HCT116 (cell line): Measurements from ENCODE around the gene CCM2. TPM values are rescaled to one million over a fixed set of nuclear protein-coding genes. Genes with fewer than 3 reads are reported as not detected.

Experiments used
- ATAC-seq: fragments of 200-7000 bp; cut with Tn5 transposase; 2 replicates; pipeline ENCODE4 v1.9.1; 2020; ENCODE audit warnings: mild to moderate bottlenecking, moderate library complexity
- BruUV-seq: library from RNA; stranded (reverse); fragments of 400-500 nt; replicated peaks from 2 replicates; lab custom pipeline; 2021; lab: Mats Ljungman, UMichigan
- CTCF ChIA-PET: fragments of 300-600 bp; sonication (Branson Sonifier 250); formaldehyde crosslinking; loops from one replicate; lab custom pipeline; 2021; ENCODE audit warnings: antibody characterized with exemption; lab: Charles Lee
- POLR2A ChIA-PET: fragments of 300-600, 350-600 bp; sonication (Branson Sonifier 250); formaldehyde crosslinking; loops from one replicate; lab custom pipeline; 2021; ENCODE audit warnings: antibody characterized with exemption; lab: Charles Lee
- RAD21 ChIA-PET, 2 experiments: fragments of 300-600 bp; sonication (Branson Sonifier 250); formaldehyde crosslinking; loops; one replicate each; lab custom pipeline; 2023; ENCODE audit warnings: low total read pairs in 2 of 2; ENCODE audit not compliant: uncharacterized antibody in 2 of 2, unreplicated experiment in 2 of 2, low non-redundant PET in 1 of 2; lab: Charles Lee
- DNase-seq: peaks from one replicate; pipeline ENCODE4 v3.0.0-alpha.2; 2010; ENCODE audit warnings: low read depth, low spot score
- H2AFZ ChIP-seq: fragments of 200-600 bp; shearing (Covaris generic), sonication (generic); 2 replicates; pipeline ENCODE4 v1.6.1; 2017; ENCODE audit warnings: low read depth, mixed run types, mixed read lengths, antibody characterized with exemption, low read length; ENCODE audit not compliant: poor library complexity, severe bottlenecking
- H3K27ac ChIP-seq: 2 replicates; pipeline ENCODE4 v1.5.1; 2012; ENCODE audit warnings: low read depth, low read length
- H3K27me3 ChIP-seq: fragments of 200-600 bp; sonication (generic); 2 replicates; pipeline ENCODE4 v1.6.1; 2016; ENCODE audit warnings: mixed run types, low read length, mixed read lengths; ENCODE audit not compliant: insufficient read depth
- H3K36me3 ChIP-seq, 2 experiments: fragments of 200-500 bp in 1 of 2; fragments of 200-600 bp in 1 of 2; sonication (Bioruptor generic) in 1 of 2; sonication (generic) in 1 of 2; 2 replicates each; pipeline versions ENCODE4 v1.5.1 to v1.6.1; 2014 to 2016; ENCODE audit warnings: low read length in 2 of 2, inconsistent platforms in 1 of 2, mixed read lengths in 1 of 2, mixed run types in 1 of 2; ENCODE audit not compliant: insufficient read depth in 2 of 2, control insufficient read depth in 1 of 2
- H3K4me1 ChIP-seq, 2 experiments: fragments of 200-600 bp in 1 of 2; sonication (generic) in 1 of 2; 2 replicates each; pipeline versions ENCODE4 v1.5.1 to v1.6.1; 2012 to 2017; ENCODE audit warnings: low read length in 2 of 2, inconsistent platforms in 1 of 2, mild to moderate bottlenecking in 1 of 2, mixed read lengths in 1 of 2, mixed run types in 1 of 2, moderate library complexity in 1 of 2; ENCODE audit not compliant: insufficient read depth in 2 of 2, control insufficient read depth in 1 of 2
- H3K4me2 ChIP-seq: fragments of 200-600 bp; sonication (generic); 2 replicates; pipeline ENCODE4 v1.6.1; 2017; ENCODE audit warnings: mixed run types, low read length, mixed read lengths
- H3K4me3 ChIP-seq, 2 experiments: fragments of 200-600 bp in 1 of 2; sonication (generic) in 1 of 2; replicated peaks in 1 of 2; 2 replicates each; pipeline ENCODE4 v1.5.1; 2011 to 2016; ENCODE audit warnings: low read length in 2 of 2, control low read depth in 1 of 2, low read depth in 1 of 2, mild to moderate bottlenecking in 1 of 2, mixed read lengths in 1 of 2, mixed run types in 1 of 2
- H3K79me2 ChIP-seq: fragments of 200-600 bp; sonication (generic); 2 replicates; pipeline ENCODE4 v1.6.1; 2017; ENCODE audit warnings: mild to moderate bottlenecking, mixed run types, low read length, moderate library complexity, mixed read lengths; ENCODE audit not compliant: insufficient read depth
- H3K9ac ChIP-seq: fragments of 200-600 bp; sonication (generic); 2 replicates; pipeline ENCODE4 v1.6.1; 2016; ENCODE audit warnings: low read length, mixed read lengths
- H3K9me2 ChIP-seq: fragments of 200-600 bp; sonication (generic), shearing (Covaris generic); 2 replicates; pipeline ENCODE4 v1.6.1; 2017; ENCODE audit warnings: mixed run types, mild to moderate bottlenecking, moderate library complexity; ENCODE audit not compliant: insufficient read depth
- H3K9me3 ChIP-seq, 2 experiments: fragments of 200-500 bp in 1 of 2; fragments of 200-600 bp in 1 of 2; sonication (Bioruptor generic) in 1 of 2; sonication (generic) in 1 of 2; 2 replicates each; pipeline ENCODE4 v1.6.1; 2014 to 2017; ENCODE audit warnings: low read length in 2 of 2, mixed read lengths in 2 of 2, inconsistent platforms in 1 of 2, low read depth in 1 of 2, mild to moderate bottlenecking in 1 of 2, mixed run types in 1 of 2, moderate library complexity in 1 of 2; ENCODE audit not compliant: control insufficient read depth in 1 of 2, insufficient read depth in 1 of 2
- H4K20me1 ChIP-seq: fragments of 200-600 bp; sonication (generic), shearing (Covaris generic); 2 replicates; pipeline ENCODE4 v1.6.1; 2017; ENCODE audit warnings: mixed run types, mild to moderate bottlenecking, moderate library complexity; ENCODE audit not compliant: insufficient read depth
- CBX3 ChIP-seq: IDR thresholded peaks from 2 replicates; pipeline ENCODE4 v1.6.1; 2012; ENCODE audit warnings: low read depth
- CEBPB ChIP-seq: IDR thresholded peaks from 2 replicates; pipeline ENCODE4 v1.6.1; 2012; ENCODE audit warnings: low read depth
- EGR1 ChIP-seq: IDR thresholded peaks from 2 replicates; pipeline ENCODE4 v1.6.1; 2012; ENCODE audit warnings: low read depth
- EZH2phosphoT487 ChIP-seq: fragments of 200-600 bp; IDR thresholded peaks from 2 replicates; pipeline ENCODE4 v1.6.1; 2018; ENCODE audit warnings: antibody characterized with exemption, borderline replicate concordance
- JUND ChIP-seq: IDR thresholded peaks from 2 replicates; pipeline ENCODE4 v1.6.1; 2012
- RAD21 ChIP-seq: IDR thresholded peaks from 2 replicates; pipeline ENCODE4 v1.6.1; 2012; ENCODE audit warnings: low read depth, mild to moderate bottlenecking
- SIN3A ChIP-seq: IDR thresholded peaks from 2 replicates; pipeline ENCODE4 v1.6.1; 2012; ENCODE audit warnings: low read depth
- TCF7L2 ChIP-seq: IDR thresholded peaks from 2 replicates; pipeline ENCODE4 v1.7.0; 2011; ENCODE audit warnings: borderline replicate concordance, inconsistent platforms; ENCODE audit not compliant: insufficient read depth, insufficient read length; ENCODE audit errors: extremely low read depth
- YY1 ChIP-seq: IDR thresholded peaks from 2 replicates; pipeline ENCODE4 v1.6.1; 2011; ENCODE audit warnings: low read length, low read depth, moderate library complexity, mild to moderate bottlenecking; ENCODE audit not compliant: insufficient replicate concordance; ENCODE audit errors: extremely low read depth
- ZNF274 ChIP-seq: fragments of 200-500 bp; sonication (Bioruptor generic); IDR thresholded peaks from 2 replicates; pipeline ENCODE4 v1.6.1; 2014; ENCODE audit warnings: mild to moderate bottlenecking, low read depth, low read length, inconsistent platforms
- intact Hi-C: fragments of 100-400 bp; cut with micrococcal nuclease; formaldehyde crosslinking; loops from 2 replicates; pipeline ENCODE4 v1.10.0; 2022
- total RNA-seq: library from RNA; stranded (reverse); gene quantifications from one replicate; pipeline ENCODE4 v1.2.1, GENCODE V29; 2021; ENCODE audit not compliant: unreplicated experiment
- TF ChIP-seq, protein P1 (sequence below): IDR thresholded peaks from 2 replicates; pipeline ENCODE4 v1.6.1; 2012
- TF ChIP-seq, protein P2 (sequence below), 3 experiments: fragments of 200-600 bp in 1 of 3; sonication (generic) in 1 of 3; IDR thresholded peaks in 2 of 3; conservative IDR thresholded peaks in 1 of 3; 2 replicates each; pipeline ENCODE4 v1.5.1; 2012 to 2017; ENCODE audit warnings: low read depth in 2 of 3, low read length in 2 of 3, antibody characterized with exemption in 1 of 3, borderline replicate concordance in 1 of 3, control low read depth in 1 of 3, mild to moderate bottlenecking in 1 of 3, mixed read lengths in 1 of 3, mixed run types in 1 of 3, moderate library complexity in 1 of 3; ENCODE audit not compliant: insufficient read depth in 1 of 3
- TF ChIP-seq, protein P3 (sequence below): IDR thresholded peaks from 2 replicates; pipeline ENCODE4 v1.6.1; 2012
- TF ChIP-seq, protein P4 (sequence below): IDR thresholded peaks from 2 replicates; pipeline ENCODE4 v1.6.1; 2011; ENCODE audit warnings: mild to moderate bottlenecking, low read length, moderate library complexity; ENCODE audit not compliant: insufficient replicate concordance; ENCODE audit errors: extremely low read depth

CCM2 gene
- total RNA-seq, 1 experiment from 2014 or later: 34.4 TPM

DNA sequence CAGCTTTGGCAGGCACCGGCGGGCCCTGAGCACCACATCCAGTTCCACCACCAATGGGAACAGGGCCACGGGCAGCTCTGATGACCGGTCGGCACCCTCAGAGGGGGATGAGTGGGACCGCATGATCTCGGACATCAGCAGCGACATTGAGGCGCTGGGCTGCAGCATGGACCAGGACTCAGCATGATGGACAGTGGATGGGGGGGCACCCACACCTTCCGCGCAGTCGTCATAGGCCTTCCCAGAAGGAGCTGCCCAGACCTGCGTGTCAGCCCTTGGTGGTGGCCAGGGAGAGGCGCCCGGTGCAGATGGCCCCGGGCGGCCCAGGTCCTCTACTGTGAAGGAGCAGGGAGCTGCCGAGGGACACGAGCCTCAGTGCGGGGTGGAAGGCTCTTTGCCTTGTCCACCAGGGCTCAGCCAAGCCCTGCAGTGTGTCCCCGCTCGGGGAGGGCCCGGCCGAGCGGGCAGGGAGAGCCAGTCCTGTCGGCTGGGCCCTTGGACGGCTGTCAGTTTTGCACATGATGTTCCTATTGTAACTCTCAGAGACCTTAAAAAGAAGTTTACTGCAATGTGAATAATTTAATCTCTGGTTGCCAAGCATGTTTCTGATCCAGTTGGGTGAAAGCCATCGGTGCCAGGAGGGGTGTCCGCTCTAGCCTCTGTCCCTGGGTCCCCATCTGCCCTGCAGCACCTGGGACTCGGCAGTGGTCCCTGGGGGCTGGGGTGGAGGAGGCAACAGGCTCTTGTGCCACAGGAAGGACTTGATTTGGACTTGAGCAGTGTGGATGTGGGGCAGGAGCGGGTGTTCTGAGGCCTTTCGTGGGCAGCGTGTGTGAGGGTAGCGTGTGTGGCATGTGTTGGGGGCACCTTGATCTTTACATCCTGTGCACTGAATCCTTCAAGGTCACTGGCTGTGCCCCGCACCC is 76.1 kb downstream of the CCM2 start:
- CTCF ChIA-PET: no interaction called here
- H3K4me2 ChIP-seq: no peak overlapping the region
- no peak overlapping the region for H3K27ac ChIP-seq
- no peak overlapping the region for H3K4me3 ChIP-seq
- no peak overlapping the region for H3K9ac ChIP-seq
- ATAC-seq (no peak), DNase-seq (no peak)
- RAD21 ChIA-PET: no interaction called here
- POLR2A ChIA-PET: no interaction called here
- TF ChIP-seq EGR1 (no peak), CBX3 (no peak), SIN3A (no peak), CEBPB (no peak), ZNF274 (no peak), JUND (no peak)
- H3K36me3 ChIP-seq: no peaks in the 10 kb centered on the region
- no peaks in the 10 kb centered on the region for H3K27me3 ChIP-seq
- no peaks in the 10 kb centered on the region for H3K4me1 ChIP-seq
- no TSS peak for BruUV-seq
- intact Hi-C loops: no loop called here
- no peaks in the 10 kb centered on the region for H4K20me1 ChIP-seq
- H3K9me3 ChIP-seq: no peaks in the 10 kb centered on the region
- no peak overlapping the region for H2AFZ ChIP-seq
- no peaks in the 10 kb centered on the region for H3K9me2 ChIP-seq
- H3K79me2 ChIP-seq: no peaks in the 10 kb centered on the region

DNA sequence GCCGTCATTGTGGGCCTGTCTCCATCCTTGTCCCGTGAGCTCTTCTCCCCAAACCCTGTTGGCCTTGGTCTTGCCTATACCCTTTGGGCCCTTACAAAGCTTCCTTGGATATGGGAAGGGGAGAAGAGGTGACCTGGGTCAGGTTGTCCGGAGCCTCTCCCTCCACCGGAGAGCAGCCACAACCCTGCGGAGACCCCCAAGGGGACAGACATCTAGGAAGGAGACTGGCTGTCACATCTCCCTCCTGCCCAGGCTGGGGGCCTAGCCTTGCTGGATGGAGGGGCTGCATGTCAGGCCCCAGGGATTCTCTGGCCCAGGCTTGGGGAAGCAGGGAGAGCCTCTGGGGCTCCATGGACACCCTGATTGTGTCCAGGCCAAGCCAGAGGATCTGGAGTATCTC is 76.9 kb downstream of the CCM2 start:
- Histone ChIP-seq H3K4me2 (no peak overlapping the region), H3K9me2 (no peaks in the 10 kb centered on the region), H3K4me3 (no peak overlapping the region), H3K4me1 (no peaks in the 10 kb centered on the region), H3K9ac (no peak overlapping the region), H3K9me3 (no peaks in the 10 kb centered on the region), H4K20me1 (no peaks in the 10 kb centered on the region), H2AFZ (no peak overlapping the region), H3K36me3 (no peaks in the 10 kb centered on the region), H3K27me3 (no peaks in the 10 kb centered on the region), H3K79me2 (no peaks in the 10 kb centered on the region), H3K27ac (no peak overlapping the region)
- CTCF ChIA-PET: no interaction called here
- intact Hi-C loops: no loop called here
- DNase-seq: no peak
- RAD21 ChIA-PET: no interaction called here
- BruUV-seq: no TSS peak
- no peak for ATAC-seq
- POLR2A ChIA-PET: no interaction called here
- TF ChIP-seq SIN3A: no peak
- no peak for TF ChIP-seq CEBPB
- no peak for TF ChIP-seq EZH2phosphoT487
- TF ChIP-seq, protein P1, sequence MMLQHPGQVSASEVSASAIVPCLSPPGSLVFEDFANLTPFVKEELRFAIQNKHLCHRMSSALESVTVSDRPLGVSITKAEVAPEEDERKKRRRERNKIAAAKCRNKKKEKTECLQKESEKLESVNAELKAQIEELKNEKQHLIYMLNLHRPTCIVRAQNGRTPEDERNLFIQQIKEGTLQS: no peak
- TF ChIP-seq YY1: no peak
- TF ChIP-seq RAD21: no peak
- no peak for TF ChIP-seq ZNF274
- TF ChIP-seq, protein P2, sequence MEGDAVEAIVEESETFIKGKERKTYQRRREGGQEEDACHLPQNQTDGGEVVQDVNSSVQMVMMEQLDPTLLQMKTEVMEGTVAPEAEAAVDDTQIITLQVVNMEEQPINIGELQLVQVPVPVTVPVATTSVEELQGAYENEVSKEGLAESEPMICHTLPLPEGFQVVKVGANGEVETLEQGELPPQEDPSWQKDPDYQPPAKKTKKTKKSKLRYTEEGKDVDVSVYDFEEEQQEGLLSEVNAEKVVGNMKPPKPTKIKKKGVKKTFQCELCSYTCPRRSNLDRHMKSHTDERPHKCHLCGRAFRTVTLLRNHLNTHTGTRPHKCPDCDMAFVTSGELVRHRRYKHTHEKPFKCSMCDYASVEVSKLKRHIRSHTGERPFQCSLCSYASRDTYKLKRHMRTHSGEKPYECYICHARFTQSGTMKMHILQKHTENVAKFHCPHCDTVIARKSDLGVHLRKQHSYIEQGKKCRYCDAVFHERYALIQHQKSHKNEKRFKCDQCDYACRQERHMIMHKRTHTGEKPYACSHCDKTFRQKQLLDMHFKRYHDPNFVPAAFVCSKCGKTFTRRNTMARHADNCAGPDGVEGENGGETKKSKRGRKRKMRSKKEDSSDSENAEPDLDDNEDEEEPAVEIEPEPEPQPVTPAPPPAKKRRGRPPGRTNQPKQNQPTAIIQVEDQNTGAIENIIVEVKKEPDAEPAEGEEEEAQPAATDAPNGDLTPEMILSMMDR (IDR thresholded peaks at IDR 0.05 in 2 of 3, conservative IDR thresholded peaks at IDR 0.05 in 1 of 3; ENCODE audit: borderline replicate concordance in 1 of 3, insufficient read depth in 1 of 3, low read depth in 2 of 3, low read length in 2 of 3): no peak
- TF ChIP-seq, protein P3, sequence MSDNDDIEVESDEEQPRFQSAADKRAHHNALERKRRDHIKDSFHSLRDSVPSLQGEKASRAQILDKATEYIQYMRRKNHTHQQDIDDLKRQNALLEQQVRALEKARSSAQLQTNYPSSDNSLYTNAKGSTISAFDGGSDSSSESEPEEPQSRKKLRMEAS: no peak
- TF ChIP-seq TCF7L2: no peak
- TF ChIP-seq, protein P4, sequence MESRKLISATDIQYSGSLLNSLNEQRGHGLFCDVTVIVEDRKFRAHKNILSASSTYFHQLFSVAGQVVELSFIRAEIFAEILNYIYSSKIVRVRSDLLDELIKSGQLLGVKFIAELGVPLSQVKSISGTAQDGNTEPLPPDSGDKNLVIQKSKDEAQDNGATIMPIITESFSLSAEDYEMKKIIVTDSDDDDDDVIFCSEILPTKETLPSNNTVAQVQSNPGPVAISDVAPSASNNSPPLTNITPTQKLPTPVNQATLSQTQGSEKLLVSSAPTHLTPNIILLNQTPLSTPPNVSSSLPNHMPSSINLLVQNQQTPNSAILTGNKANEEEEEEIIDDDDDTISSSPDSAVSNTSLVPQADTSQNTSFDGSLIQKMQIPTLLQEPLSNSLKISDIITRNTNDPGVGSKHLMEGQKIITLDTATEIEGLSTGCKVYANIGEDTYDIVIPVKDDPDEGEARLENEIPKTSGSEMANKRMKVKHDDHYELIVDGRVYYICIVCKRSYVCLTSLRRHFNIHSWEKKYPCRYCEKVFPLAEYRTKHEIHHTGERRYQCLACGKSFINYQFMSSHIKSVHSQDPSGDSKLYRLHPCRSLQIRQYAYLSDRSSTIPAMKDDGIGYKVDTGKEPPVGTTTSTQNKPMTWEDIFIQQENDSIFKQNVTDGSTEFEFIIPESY: no peak
